Activated T-helper 1 cell treated with Interleukin-2 at 50 U/mL for 16 hours (primary cell): ENCODE data around the gene AP1B1.

Experiments used
- DNase-seq: peaks from one replicate; pipeline ENCODE4 v3.0.0-alpha.2; 2020; ENCODE audit warnings: low read depth

The AP1B1 gene

DNA sequence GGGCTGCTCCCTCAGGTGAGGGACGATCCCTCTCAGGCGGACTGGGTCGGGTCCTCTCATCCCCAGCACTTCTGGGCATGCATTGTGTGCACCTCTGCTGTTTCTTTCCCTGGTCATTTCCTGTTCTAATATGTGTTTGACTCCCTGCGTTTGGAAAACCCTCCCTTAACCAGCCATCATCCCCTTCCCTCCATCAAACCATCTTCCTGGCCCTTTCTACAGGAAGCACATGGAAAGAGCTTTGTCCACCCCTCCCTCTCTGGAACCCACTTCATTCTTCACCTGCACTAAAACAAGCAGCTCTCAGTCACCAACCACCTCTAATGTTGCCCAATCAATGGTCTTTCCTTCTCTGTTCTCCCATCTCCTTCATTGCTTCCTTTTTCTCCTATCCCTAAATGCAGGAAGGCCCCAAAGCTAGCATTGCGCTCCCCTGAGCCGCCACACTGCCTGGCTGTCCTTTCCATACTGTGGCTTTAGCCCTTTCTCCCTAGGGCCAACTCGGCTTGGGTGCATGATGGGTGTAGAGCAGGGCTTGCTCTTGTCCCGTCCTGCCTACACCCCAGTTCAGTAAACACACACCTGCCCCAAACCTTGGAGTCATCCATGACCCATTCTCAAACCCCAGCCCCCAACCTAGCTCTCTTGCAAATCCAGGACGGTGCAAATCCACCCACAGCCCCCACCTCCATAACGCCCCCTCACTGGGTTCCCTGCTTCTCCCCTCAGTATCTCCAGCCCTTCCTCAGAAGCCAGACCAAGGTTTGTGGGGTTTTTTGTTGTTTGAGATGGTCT, 87.4 kb downstream of the AP1B1 start:
- DNase-seq: no peak

DNA sequence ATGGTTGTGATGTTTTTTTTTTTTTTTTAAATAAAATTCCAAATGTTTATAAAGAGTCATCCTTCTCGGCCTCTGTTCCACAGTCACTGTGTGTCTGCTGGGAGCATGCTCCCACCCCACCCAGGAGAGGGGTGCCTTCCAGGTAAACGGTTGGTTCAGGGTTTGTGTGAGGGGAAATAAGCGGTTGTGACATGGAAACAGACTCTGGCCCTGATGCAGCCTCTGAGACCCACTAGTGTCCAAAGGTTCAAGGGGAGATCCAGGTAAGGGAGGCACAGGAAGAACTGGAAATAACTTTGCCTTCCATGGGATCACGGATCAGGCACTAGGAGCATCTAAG, 87.9 kb downstream of the AP1B1 start:
- no peak for DNase-seq

DNA sequence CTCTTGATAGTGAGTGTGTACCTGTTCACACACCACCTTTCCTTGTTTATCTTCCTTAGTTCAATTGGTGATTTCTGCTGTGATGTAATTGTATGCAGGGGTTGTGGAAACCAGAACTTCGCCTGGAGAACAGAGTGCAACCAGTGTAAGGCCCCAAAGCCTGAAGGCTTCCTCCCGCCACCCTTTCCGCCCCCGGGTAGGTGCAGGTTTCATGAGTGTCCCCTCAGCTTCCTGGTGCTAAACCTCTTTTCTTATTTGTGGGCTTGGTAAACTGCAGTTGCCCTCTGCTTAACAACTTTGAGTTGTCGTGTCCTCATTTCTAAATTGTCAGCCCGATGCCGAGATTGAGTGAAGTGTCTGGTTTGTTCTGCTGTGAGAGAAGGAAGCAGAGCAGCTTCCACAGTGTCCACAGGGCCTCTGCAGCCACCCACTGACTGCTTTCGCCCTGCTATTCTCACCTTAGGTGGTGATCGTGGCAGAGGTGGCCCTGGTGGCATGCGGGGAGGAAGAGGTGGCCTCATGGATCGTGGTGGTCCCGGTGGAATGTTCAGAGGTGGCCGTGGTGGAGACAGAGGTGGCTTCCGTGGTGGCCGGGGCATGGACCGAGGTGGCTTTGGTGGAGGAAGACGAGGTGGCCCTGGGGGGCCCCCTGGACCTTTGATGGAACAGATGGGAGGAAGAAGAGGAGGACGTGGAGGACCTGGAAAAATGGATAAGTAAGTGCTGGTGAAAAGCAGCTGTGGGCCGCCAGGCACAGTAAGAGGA, 89.1 kb downstream of the AP1B1 start:
- DNase-seq: no peak

DNA sequence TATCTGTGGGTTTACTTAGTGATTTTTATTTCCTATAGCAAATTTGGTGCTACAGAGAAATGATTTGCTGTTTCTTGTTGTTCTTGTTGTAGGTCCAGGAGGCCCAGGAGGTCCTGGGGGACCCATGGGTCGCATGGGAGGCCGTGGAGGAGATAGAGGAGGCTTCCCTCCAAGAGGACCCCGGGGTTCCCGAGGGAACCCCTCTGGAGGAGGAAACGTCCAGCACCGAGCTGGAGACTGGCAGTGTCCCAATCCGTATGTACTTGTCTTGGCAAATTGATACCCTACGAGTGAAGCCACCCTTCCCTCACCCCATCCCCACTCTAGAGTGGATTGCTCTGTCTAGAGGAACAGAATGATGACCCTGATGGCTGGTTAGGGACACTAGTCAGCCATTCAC, 89.7 kb downstream of the AP1B1 start:
- no peak for DNase-seq

DNA sequence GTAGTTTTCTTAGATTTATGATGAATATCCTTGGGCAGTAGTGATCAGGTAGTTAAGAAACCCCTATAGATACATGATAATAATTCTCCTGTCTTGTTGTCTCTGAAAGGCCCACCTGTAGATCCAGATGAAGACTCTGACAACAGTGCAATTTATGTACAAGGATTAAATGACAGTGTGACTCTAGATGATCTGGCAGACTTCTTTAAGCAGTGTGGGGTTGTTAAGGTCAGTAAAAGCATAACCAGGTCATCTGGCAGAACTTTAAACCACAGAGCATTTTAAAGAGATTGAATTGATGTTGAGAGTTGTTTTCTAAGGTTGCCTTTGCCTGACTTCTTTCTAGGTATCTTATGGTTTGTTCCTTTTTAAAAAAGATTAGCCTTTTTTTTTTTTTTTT, 96.0 kb downstream of the AP1B1 start:
- DNase-seq: no peak

DNA sequence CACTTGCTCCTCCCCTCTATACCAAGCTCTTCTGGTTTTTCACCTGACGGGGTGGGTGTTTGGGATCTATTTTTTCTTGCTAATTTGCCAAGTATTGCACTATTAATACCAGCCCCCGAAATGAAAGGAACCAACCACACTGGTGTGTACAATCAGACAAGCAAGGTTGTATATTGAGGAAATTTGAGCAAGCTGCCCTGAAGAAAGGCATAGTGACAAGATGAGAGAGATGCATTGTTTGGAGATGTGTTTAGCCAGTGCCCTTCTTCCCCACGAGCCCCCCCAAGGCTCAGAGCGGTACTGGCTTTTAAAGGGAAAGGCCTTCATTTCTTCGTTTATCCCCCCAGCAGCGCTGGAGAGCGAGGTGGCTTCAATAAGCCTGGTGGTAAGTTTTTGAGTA, 97.2 kb downstream of the AP1B1 start:
- no peak for DNase-seq

DNA sequence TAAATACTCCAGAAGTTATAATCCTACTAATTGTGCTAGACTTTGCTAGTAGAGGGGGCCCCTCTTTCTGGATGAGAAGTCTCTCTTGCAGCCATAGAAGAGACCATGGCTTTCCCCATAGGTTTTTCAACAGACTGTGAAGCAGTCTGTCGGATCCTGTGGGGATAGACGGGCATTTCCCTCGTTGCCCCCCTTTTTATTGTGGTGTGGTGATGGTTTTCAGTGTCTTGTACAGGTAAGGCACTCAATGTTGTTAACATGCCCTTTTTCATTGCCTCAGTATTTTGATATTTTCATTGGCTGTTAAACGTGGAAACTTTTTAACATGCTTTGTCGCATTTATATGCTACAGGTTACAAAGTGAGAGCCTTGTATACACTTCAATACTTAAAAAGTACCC, 98.3 kb downstream of the AP1B1 start:
- no peak for DNase-seq

DNA sequence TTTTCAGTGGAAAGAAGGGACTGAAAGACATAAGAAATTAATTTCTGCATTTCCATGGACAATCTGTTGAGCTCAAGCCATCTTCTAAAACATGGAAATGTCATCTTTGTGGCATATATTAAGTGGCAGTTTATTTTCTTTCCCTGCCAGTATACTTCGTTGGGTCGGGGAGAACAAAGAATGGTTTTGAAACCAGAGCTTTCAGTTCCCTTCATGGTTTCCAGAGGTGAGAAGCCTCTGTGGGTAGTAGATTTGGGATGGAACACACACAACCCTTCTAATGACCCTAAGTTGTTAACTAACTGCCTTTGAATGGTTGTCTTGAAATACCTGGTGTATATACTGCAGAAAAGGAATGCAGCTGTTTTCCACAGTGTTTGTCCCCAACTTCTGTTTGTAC, 99.5 kb downstream of the AP1B1 start:
- no peak for DNase-seq

DNA sequence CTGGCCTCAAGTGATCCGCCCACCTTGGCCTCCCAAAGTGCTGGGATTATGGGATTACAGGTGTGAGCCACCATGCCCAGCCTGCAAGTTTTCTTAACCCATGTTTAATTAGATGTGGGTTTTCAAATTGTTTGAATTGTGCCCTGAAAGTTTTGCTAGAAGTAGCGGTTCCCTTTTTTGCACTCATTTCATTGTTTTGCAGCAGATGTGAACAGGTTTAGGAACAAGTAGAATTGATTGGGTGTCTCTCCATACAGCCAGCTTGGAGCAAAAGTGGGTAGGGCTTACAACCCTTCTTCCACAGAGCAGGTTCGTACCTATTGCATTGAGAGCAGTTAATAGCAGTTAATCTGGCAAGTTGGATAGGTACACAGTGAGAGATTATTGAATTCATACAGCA, 104.2 kb downstream of the AP1B1 start:
- DNase-seq: no peak

DNA sequence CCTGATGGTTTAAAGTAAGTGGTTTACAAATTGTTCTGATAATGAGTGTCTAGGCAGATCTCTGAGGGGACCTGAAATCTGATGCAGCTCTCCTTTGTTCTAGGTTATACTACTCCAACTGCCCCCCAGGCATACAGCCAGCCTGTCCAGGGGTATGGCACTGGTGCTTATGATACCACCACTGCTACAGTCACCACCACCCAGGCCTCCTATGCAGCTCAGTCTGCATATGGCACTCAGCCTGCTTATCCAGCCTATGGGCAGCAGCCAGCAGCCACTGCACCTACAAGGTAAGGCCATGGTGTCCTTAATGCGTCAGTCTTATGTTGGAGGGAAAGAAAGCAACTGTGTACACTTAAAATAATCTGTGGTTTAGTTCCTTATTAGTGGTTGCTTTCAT, 110.4 kb downstream of the AP1B1 start:
- DNase-seq: no peak
